Skeletal muscle tissue (tissue), 4 donors: ENCODE results near the gene FAM3C. TPM values are rescaled to one million over a fixed set of nuclear protein-coding genes. Genes with fewer than 3 reads are reported as not detected.

Experiments
- H3K27ac ChIP-seq: one replicate; pipeline ENCODE4 v1.7.0; 2013; ENCODE audit warnings: mild to moderate bottlenecking, low read depth, low read length, inconsistent platforms
- H3K27me3 ChIP-seq, 3 donors: one replicate each; pipeline ENCODE4 v1.7.0; 2013; ENCODE audit warnings: low read length in 3 of 3; ENCODE audit not compliant: control insufficient read depth in 3 of 3, insufficient read depth in 3 of 3
- H3K36me3 ChIP-seq, 3 donors: one replicate each; pipeline ENCODE4 v1.7.0; 2013; ENCODE audit warnings: low read length in 3 of 3; ENCODE audit not compliant: control insufficient read depth in 3 of 3, insufficient read depth in 3 of 3
- H3K4me1 ChIP-seq, 3 donors: one replicate each; pipeline ENCODE4 v1.7.0; 2013; ENCODE audit warnings: low read length in 3 of 3, mild to moderate bottlenecking in 3 of 3; ENCODE audit not compliant: control insufficient read depth in 3 of 3, insufficient read depth in 3 of 3
- H3K4me3 ChIP-seq, 3 donors: one replicate each; pipeline ENCODE4 v1.7.0; 2013; ENCODE audit warnings: low read length in 3 of 3
- H3K9ac ChIP-seq, 3 donors: one replicate each; pipeline ENCODE4 v1.7.0; 2013; ENCODE audit warnings: low read length in 3 of 3, mild to moderate bottlenecking in 3 of 3, moderate library complexity in 2 of 3, low read depth in 1 of 3
- H3K9me3 ChIP-seq, 3 donors: one replicate each; pipeline ENCODE4 v1.7.0; 2013; ENCODE audit warnings: low read length in 3 of 3; ENCODE audit not compliant: control insufficient read depth in 3 of 3
- total RNA-seq: library from RNA; depleted of rRNA; stranded (reverse); fragments of >200 nt; gene quantifications from one replicate; pipeline ENCODE4 v1.2.3, GENCODE V29; 2014
- donor health status: Osteomylitis.

FAM3C gene
- total RNA-seq, 1 donor from 2014 or later = 51.1 TPM

DNA sequence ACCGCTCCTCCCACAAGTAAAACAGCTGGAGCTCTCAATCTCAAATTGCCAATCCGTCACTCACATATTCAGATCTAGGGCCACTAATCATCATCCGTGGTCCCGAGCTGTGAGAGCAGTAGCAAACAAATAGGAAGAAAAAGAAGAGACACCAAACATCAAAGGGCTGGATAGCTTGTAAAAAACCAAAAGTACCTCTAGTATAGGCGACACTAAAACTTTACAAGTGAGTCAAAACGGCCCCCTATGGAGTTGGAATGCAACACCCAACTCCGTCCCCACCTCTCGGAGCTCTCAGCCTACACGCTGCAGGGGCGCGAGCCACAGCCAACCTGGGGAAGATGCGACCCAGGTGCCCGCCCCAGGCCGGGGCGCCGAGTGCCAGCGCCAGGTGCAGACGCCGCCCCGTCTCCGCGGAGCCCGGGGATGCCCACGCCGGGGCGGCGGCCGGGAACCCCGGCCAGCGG lies 581 bp downstream of the FAM3C start:
- Histone ChIP-seq H3K9me3 (no peaks in the 10 kb centered on the region), H3K9ac (peak overlapping the region; percentile 75 to 83 (median 75)), H3K27ac (peak overlapping the region; percentile 33), H3K4me3 (peak overlapping the region; percentile 76 to 85 (median 77)), H3K36me3 (no peaks in the 10 kb centered on the region), H3K4me1 (peaks cover 0 to 5% (median 0%) of the 10 kb centered on the region in 3 donors), H3K27me3 (no peaks in the 10 kb centered on the region)

- Histone ChIP-seq H3K9me3 (no peaks in the 10 kb centered on the region), H3K4me3 (peak overlapping the region in 1 of 3 donors; percentile 85), H3K36me3 (no peaks in the 10 kb centered on the region), H3K9ac (no peak overlapping the region), H3K4me1 (peaks cover 0 to 5% (median 0%) of the 10 kb centered on the region in 3 donors), H3K27me3 (no peaks in the 10 kb centered on the region), H3K27ac (no peak overlapping the region)
Observed at GRCh38 chr7:121394709-121395140, 1.4 kb downstream of the FAM3C start.

- H3K9ac ChIP-seq = no peak overlapping the region
- H3K4me1 ChIP-seq = peaks cover 0 to 5% (median 0%) of the 10 kb centered on the region in 3 donors
- H3K4me3 ChIP-seq = no peak overlapping the region
Observed at GRCh38 chr7:121393005-121393366, 3.1 kb downstream of the FAM3C start.

DNA sequence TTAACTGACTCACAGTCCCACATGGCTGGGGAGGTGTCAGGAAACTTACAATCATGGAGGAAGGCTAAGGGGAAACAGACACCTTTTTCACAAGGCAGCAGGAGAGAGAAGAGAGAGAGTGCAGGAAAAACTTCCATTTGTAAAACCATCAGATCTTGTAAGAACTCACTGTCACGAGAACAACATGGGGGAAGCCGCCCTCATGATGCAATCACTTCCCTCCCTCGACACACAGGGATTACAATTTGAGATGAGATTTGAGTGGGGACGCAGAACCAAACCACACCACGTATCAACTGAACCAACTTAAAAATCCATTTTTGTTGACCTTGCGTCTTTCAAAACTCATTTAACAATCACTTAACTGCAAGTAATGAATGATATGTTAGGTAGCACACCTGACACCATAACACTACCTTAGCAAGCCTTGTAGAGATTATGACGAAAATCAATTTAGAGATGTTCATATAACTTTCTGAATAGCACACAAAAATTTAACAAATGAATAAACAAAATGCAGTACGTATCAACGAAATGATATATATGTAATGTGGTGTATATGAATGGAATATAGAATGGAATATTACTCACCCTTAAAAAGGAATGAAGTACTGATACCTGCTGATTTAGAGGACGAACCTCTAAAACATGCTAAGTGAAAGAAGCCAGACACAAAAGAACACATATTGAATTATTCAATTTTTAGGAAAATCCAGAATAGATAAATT lies 3.7 kb downstream of the FAM3C start:
- Histone ChIP-seq H3K36me3 (no peaks in the 10 kb centered on the region), H3K4me1 (peaks cover 0 to 5% (median 0%) of the 10 kb centered on the region in 3 donors)

More at GRCh38 chr7:121393005-121393366, 3.1 kb downstream of the FAM3C start:
- no peaks in the 10 kb centered on the region for H3K9me3 ChIP-seq
- H3K36me3 ChIP-seq = no peaks in the 10 kb centered on the region
- no peaks in the 10 kb centered on the region for H3K27me3 ChIP-seq
- no peak overlapping the region for H3K27ac ChIP-seq

DNA sequence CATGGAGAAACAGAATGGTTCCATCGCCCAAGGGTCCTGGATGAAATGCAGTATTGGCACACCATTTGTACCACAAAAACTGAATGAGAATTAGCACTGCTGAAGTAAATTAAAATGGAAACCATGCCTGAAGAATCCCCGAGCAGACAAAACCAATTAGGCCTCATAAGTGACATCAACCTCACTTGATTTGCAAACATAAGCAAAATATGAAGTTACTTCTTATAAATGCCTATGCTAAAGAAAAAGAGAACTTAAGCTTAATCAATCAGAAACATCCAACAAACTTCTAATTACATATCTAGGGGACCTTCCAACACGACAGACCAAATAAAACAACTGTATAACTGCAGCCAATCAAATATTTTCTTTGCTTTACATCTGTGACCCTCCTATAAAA lies 4.4 kb downstream of the FAM3C start:
- Histone ChIP-seq H3K27ac (no peak overlapping the region), H3K36me3 (no peaks in the 10 kb centered on the region), H3K27me3 (no peaks in the 10 kb centered on the region), H3K9me3 (no peaks in the 10 kb centered on the region), H3K9ac (no peak overlapping the region), H3K4me1 (peaks cover 0 to 3% (median 0%) of the 10 kb centered on the region in 3 donors), H3K4me3 (no peak overlapping the region)

More for the DNA sequence above, 3.7 kb downstream of the FAM3C start:
- Histone ChIP-seq H3K9ac (no peak overlapping the region), H3K9me3 (no peaks in the 10 kb centered on the region), H3K4me3 (no peak overlapping the region), H3K27me3 (no peaks in the 10 kb centered on the region), H3K27ac (no peak overlapping the region)

DNA sequence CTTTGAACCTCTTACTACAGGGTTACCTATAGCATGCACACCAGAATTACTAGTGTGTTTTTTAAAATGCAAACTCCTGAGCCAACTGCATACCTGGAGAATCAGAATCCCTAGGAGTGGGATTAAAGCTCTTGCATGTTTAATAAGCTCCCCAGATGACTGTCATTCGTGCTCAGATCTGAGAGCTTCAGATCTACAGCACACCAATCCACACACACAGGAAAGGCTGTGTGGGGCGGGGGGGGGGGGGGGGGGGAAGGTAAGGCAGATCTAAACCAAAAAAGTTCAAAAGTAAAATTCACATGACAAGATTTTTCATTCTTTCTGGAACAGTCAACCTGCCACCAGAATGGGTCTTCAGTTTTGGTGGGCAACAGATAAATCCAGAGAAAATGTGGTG lies 5.5 kb downstream of the FAM3C start:
- Histone ChIP-seq H3K9me3 (no peaks in the 10 kb centered on the region), H3K4me1 (peaks cover 0 to 4% (median 0%) of the 10 kb centered on the region in 3 donors), H3K27me3 (no peaks in the 10 kb centered on the region), H3K27ac (no peak overlapping the region), H3K36me3 (no peaks in the 10 kb centered on the region), H3K9ac (no peak overlapping the region), H3K4me3 (no peak overlapping the region)

GRCh38 chr7:121390109-121390508 lies 6.0 kb downstream of the FAM3C start:
- Histone ChIP-seq H3K27me3 (no peaks in the 10 kb centered on the region), H3K36me3 (no peaks in the 10 kb centered on the region), H3K27ac (no peak overlapping the region), H3K4me3 (no peak overlapping the region), H3K9me3 (no peaks in the 10 kb centered on the region), H3K4me1 (peaks cover 0 to 8% (median 0%) of the 10 kb centered on the region in 3 donors), H3K9ac (no peak overlapping the region)

GRCh38 chr7:121388950-121389349 lies 7.2 kb downstream of the FAM3C start:
- Histone ChIP-seq H3K9ac (no peak overlapping the region), H3K4me1 (peaks cover 0 to 8% (median 0%) of the 10 kb centered on the region in 3 donors)

DNA sequence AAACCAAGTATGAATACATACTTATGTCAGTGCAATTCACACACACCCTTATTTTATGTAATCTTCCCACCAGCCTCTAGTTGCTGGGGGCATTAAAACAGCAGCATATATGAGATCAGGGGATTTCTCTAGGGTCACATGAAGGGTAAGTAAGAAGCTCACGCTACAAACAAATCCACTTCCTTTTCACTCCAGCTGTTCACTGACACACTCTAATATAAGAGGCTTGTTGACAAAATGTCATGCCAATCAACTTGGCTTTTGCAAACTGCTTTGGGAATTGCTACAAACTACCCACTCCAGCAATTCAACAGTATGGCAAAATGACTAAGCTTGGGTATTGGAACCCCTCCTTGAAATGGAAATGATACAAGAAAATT lies 10.3 kb downstream of the FAM3C start:
- H3K9ac ChIP-seq = no peak overlapping the region
- peaks cover 0 to 8% (median 0%) of the 10 kb centered on the region in 3 donors for H3K4me1 ChIP-seq
- no peaks in the 10 kb centered on the region for H3K27me3 ChIP-seq

More at GRCh38 chr7:121388950-121389349, 7.2 kb downstream of the FAM3C start:
- H3K4me3 ChIP-seq = no peak overlapping the region
- H3K27ac ChIP-seq = no peak overlapping the region
- H3K36me3 ChIP-seq = no peaks in the 10 kb centered on the region
- no peaks in the 10 kb centered on the region for H3K9me3 ChIP-seq
- no peaks in the 10 kb centered on the region for H3K27me3 ChIP-seq

GRCh38 chr7:121385056-121385799 lies 10.9 kb downstream of the FAM3C start:
- H3K27me3 ChIP-seq = no peaks in the 10 kb centered on the region
- H3K27ac ChIP-seq = no peak overlapping the region
- H3K9ac ChIP-seq = no peak overlapping the region
- no peaks in the 10 kb centered on the region for H3K9me3 ChIP-seq
- H3K4me3 ChIP-seq = no peak overlapping the region
- H3K36me3 ChIP-seq = peaks cover 0 to 3% (median 0%) of the 10 kb centered on the region in 3 donors
- H3K4me1 ChIP-seq = peaks cover 0 to 8% (median 0%) of the 10 kb centered on the region in 3 donors

More for the DNA sequence above, 10.3 kb downstream of the FAM3C start:
- Histone ChIP-seq H3K27ac (no peak overlapping the region), H3K9me3 (no peaks in the 10 kb centered on the region), H3K36me3 (peaks cover 0 to 2% (median 0%) of the 10 kb centered on the region in 3 donors), H3K4me3 (no peak overlapping the region)
